GM12878 (cell line): ENCODE measurements around the gene RETREG2. TPM values are rescaled to one million over a fixed set of nuclear protein-coding genes. Genes with fewer than 3 reads are reported as not detected.
A peak's percentile ranks its signal among the peaks of the same experiment; 100 is the strongest.

Experiments
- CEBPB ChIP-seq, 2 experiments: fragments of 150-350 bp in 1 of 2; IDR thresholded peaks; 2 replicates each; pipeline ENCODE4 v1.6.1; 2012 to 2014; ENCODE audit warnings: low read depth in 2 of 2, low read length in 2 of 2, borderline replicate concordance in 1 of 2, inconsistent platforms in 1 of 2
- ETV6 ChIP-seq, 2 experiments: fragments of 450-650 bp in 1 of 2; IDR thresholded peaks in 1 of 2; conservative IDR thresholded peaks in 1 of 2; 2 replicates each; pipeline ENCODE4 v1.6.1; 2014; ENCODE audit warnings: antibody characterized with exemption in 1 of 2, borderline replicate concordance in 1 of 2, low read depth in 1 of 2, mild to moderate bottlenecking in 1 of 2, moderate library complexity in 1 of 2
- FOXK2 ChIP-seq: fragments of 450-650 bp; IDR thresholded peaks from 2 replicates; pipeline ENCODE4 v1.6.1; 2017; ENCODE audit warnings: mild to moderate bottlenecking, moderate library complexity
- IRF5 ChIP-seq: fragments of 450-650 bp; IDR thresholded peaks from 2 replicates; pipeline ENCODE4 v1.6.1; 2017; ENCODE audit warnings: borderline replicate concordance
- NKRF ChIP-seq: fragments of 450-650 bp; conservative IDR thresholded peaks from 2 replicates; pipeline ENCODE4 v1.6.1; 2017; ENCODE audit warnings: mild to moderate bottlenecking, moderate library complexity
- PAX5 ChIP-seq: IDR thresholded peaks from 2 replicates; pipeline ENCODE4 v1.6.1; 2011; ENCODE audit warnings: low read depth, low read length, borderline replicate concordance
- RAD51 ChIP-seq: fragments of 450-650 bp; IDR thresholded peaks from 2 replicates; pipeline ENCODE4 v1.6.1; 2016; ENCODE audit warnings: moderate library complexity, mild to moderate bottlenecking, inconsistent platforms
- RBBP5 ChIP-seq: fragments of 200-600 bp; sonication (generic); conservative IDR thresholded peaks from 2 replicates; pipeline ENCODE4 v1.6.1; 2016
- RELA ChIP-seq: fragments of 450-650 bp; IDR thresholded peaks from 2 replicates; pipeline ENCODE4 v1.8.0; 2014; ENCODE audit warnings: borderline replicate concordance; ENCODE audit not compliant: partially characterized antibody
- RELB ChIP-seq: fragments of 450-650 bp; IDR thresholded peaks from 2 replicates; pipeline ENCODE4 v1.6.1; 2017; ENCODE audit warnings: low read depth, mild to moderate bottlenecking, moderate library complexity
- SMAD1 ChIP-seq: fragments of 450-650 bp; IDR thresholded peaks from 2 replicates; pipeline ENCODE4 v1.6.1; 2018; ENCODE audit warnings: mild to moderate bottlenecking, low read depth; ENCODE audit not compliant: partially characterized antibody
- SUZ12 ChIP-seq: fragments of 200-600 bp; sonication (generic); IDR thresholded peaks from one replicate; pipeline ENCODE4 v1.6.1; 2018; ENCODE audit warnings: antibody characterized with exemption, mild to moderate bottlenecking; ENCODE audit not compliant: unreplicated experiment
- TCF3 ChIP-seq: IDR thresholded peaks from 2 replicates; pipeline ENCODE4 v1.6.1; 2012; ENCODE audit warnings: low read depth, mild to moderate bottlenecking, low read length, borderline replicate concordance; ENCODE audit not compliant: insufficient read depth
- ZNF24 ChIP-seq: fragments of 450-650 bp; IDR thresholded peaks from 2 replicates; pipeline ENCODE4 v1.6.1; 2017; ENCODE audit warnings: antibody characterized with exemption, mild to moderate bottlenecking
- polyA plus RNA-seq, 11 experiments: library from polyadenylated mRNA; depleted of rRNA in 4 of 11; unstranded in 6 of 11; stranded (reverse) in 5 of 11; fragments of >200 nt; fragmentation: Nextera tagmentation in 4 of 11; fragmentation: Illumina TruSeq in 1 of 11; extraction: Ambion mirVana in 4 of 11; extraction: Trizol in 1 of 11; gene quantifications; 1 replicate in 1 of 11; 2 replicates in 10 of 11; pipeline versions ENCODE4 v1.2.1 to v1.2.3, GENCODE V29; 2011 to 2016; ENCODE audit warnings: inconsistent platforms in 2 of 11, missing spikeins in 2 of 11, low read depth in 1 of 11
- total RNA-seq, 4 experiments: library from RNA; depleted of rRNA in 3 of 4; stranded (reverse); fragments of >200 nt in 3 of 4; fragmentation: Illumina TruSeq in 1 of 4; extraction: Trizol in 1 of 4; gene quantifications; 2 replicates each; pipeline versions ENCODE4 v1.2.1 to v1.2.3, GENCODE V29; 2013 to 2021
- TF ChIP-seq, protein P1 (sequence below): fragments of 450-650 bp; IDR thresholded peaks from 2 replicates; pipeline ENCODE4 v1.6.1; 2014; ENCODE audit warnings: mild to moderate bottlenecking
- TF ChIP-seq, protein P2 (sequence below): fragments of 450-650 bp; IDR thresholded peaks from 2 replicates; pipeline ENCODE4 v1.6.1; 2017; ENCODE audit warnings: mild to moderate bottlenecking, low read depth, inconsistent platforms; ENCODE audit not compliant: poor library complexity, severe bottlenecking

Gene RETREG2
- total and polyA plus RNA-seq, 10 of the 15 experiments (the other 5 are each of a cell fraction or from before 2014, with no cell fraction given): 10.1 to 72.0 (median 28.3) TPM

GRCh38 chr2:219218732-219219701 lies 40.9 kb downstream of the RETREG2 start, which contains the start of gene ABCB6 (continued):
- TF ChIP-seq, protein P1, sequence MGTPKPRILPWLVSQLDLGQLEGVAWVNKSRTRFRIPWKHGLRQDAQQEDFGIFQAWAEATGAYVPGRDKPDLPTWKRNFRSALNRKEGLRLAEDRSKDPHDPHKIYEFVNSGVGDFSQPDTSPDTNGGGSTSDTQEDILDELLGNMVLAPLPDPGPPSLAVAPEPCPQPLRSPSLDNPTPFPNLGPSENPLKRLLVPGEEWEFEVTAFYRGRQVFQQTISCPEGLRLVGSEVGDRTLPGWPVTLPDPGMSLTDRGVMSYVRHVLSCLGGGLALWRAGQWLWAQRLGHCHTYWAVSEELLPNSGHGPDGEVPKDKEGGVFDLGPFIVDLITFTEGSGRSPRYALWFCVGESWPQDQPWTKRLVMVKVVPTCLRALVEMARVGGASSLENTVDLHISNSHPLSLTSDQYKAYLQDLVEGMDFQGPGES: no peak
- TF ChIP-seq, protein P2, sequence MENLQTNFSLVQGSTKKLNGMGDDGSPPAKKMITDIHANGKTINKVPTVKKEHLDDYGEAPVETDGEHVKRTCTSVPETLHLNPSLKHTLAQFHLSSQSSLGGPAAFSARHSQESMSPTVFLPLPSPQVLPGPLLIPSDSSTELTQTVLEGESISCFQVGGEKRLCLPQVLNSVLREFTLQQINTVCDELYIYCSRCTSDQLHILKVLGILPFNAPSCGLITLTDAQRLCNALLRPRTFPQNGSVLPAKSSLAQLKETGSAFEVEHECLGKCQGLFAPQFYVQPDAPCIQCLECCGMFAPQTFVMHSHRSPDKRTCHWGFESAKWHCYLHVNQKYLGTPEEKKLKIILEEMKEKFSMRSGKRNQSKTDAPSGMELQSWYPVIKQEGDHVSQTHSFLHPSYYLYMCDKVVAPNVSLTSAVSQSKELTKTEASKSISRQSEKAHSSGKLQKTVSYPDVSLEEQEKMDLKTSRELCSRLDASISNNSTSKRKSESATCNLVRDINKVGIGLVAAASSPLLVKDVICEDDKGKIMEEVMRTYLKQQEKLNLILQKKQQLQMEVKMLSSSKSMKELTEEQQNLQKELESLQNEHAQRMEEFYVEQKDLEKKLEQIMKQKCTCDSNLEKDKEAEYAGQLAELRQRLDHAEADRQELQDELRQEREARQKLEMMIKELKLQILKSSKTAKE: no peak
- no peak for TF ChIP-seq PAX5
- TF ChIP-seq SUZ12: no peak
- TF ChIP-seq TCF3: no peak
- TF ChIP-seq ZNF24: no peak
- TF ChIP-seq ETV6 (conservative IDR thresholded peaks at IDR 0.05 in 1 of 2, IDR thresholded peaks at IDR 0.05 in 1 of 2; ENCODE audit: borderline replicate concordance in 1 of 2, low read depth in 1 of 2): no peak
- no peak for TF ChIP-seq SMAD1
- peak; percentile 23; the same call in 1 of the 2 replicates for TF ChIP-seq NKRF
- no peak for TF ChIP-seq CEBPB (IDR thresholded peaks at IDR 0.05; ENCODE audit: borderline replicate concordance in 1 of 2, low read depth in 2 of 2, low read length in 2 of 2)
- peak; percentile 96 for TF ChIP-seq RAD51
- TF ChIP-seq RBBP5: no peak
- TF ChIP-seq IRF5: no peak
- TF ChIP-seq RELB: 0 out of 2 replicates have a peak, but pooled peaks have one; percentile 31
- no peak for TF ChIP-seq RELA
- 0 out of 2 replicates have a peak, but pooled peaks have one; percentile 5 for TF ChIP-seq FOXK2
